Placental epithelial cell (primary cell): Measurements from ENCODE around the gene PRIM1. TPM values are rescaled to one million over a fixed set of nuclear protein-coding genes. Genes with fewer than 3 reads are reported as not detected.

ENCODE experiments used
- total RNA-seq: library from RNA; depleted of rRNA; stranded (reverse); fragments of >200 nt; gene quantifications from 2 replicates; pipeline ENCODE4 v1.2.3, GENCODE V29; 2012

The PRIM1 gene
- total RNA-seq = 8.1 and 8.2 TPM in 2 replicates

GRCh38 chr12:56751712-56752598 lies at the start of gene PRIM1:
TSS of gene PRIM1 (minus strand) at chr12:56752323. CDS start at chr12:56752298, 25 bp downstream.

DNA sequence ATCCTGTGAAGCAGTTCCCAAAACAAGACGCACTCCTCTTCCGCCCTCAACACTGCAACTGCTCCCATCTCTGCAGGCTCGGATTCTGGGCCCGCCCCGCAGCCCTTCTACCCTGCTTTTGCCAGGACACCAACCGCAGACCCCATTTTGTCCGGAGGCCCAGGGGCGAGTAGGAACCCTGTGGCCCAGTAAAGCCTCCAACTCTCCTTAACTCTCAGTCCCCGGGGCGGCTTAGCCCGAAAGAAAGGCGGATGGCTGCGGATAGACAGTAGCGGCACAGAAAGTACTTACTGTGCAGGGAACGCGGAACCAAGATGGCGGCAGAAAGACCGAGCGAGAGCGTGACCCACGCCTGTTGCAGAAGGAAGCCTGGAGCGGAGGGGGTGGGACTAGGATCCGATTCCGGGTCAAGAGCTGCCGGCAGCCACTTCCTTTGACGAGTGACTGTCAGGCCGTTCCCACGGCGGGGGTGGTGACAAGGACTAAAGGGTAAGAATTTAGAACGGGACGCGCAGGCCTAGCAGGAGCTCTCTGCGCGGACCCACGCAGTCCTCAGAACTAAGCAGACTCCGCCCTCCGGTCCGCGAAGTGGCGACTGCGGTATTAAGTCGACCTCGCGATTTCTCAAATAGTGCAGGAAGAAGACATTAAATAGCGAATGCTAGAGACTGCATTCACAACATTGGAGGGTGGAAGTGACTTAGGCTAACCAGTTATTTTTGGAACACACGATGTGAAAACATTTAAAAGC lies 27.0 kb downstream of the PRIM1 start, which contains the start of gene NACA:
NACA (minus strand) TSS at position 328 of the 751 bp plus-strand sequence. CDS start 778 bp downstream, outside the sequence.

DNA sequence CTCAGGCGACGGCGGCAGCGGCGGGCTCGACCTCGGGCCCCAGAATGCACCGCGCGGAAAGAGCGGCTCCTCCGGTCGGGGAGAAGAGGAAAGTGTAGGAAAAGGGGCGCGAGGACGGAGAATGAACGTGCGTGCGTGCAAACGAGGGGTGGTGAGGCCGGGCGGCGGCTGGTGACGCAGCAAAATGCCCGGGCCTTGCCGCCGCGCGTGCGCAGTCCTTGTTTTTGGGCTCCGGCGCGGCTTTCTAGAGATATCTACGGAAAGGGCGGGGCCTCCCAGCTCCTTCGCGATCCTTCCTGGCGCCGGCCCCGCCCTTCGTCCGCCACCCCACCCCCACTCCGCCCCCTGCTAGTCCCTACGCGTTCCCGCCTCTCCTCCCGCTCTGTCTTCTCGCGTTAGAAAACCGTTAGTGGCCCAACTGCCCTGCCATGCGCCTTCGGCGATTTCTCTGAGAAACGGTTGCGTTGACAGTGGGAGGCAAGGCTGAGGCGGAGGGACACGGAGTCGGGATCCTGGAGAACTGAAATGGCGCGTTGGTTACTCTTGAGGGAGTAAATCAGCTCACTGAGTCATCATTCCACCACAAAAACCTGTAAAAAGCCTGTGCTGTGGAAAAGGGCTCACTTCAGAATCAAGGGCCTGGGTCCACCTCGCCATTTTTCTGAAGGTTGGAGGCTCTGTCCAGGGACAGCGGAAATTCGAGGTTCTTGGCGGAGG lies 63.8 kb downstream of the PRIM1 start, which contains the start of gene PTGES3:
PTGES3 (minus strand) TSS at position 156 of the 717 bp plus-strand sequence. CDS start 285 bp downstream, outside the sequence.

Other genes starting within 250 kb of the PRIM1 start
- 20.4 and 34.3 TPM in 2 replicates for gene RBMS2, start 230.5 kb downstream of the PRIM1 start, total RNA-seq
- 48.0 and 58.9 TPM in 2 replicates for gene BAZ2A, start 122.0 kb downstream of the PRIM1 start, total RNA-seq
- 303 and 479 TPM in 2 replicates for gene ATP5F1B, start 106.3 kb downstream of the PRIM1 start, total RNA-seq
- gene PTGES3, start 64.0 kb downstream of the PRIM1 start, total RNA-seq = 58.5 and 72.6 TPM in 2 replicates
- gene NACA, start 27.0 kb downstream of the PRIM1 start, total RNA-seq = 677 and 833 TPM in 2 replicates
- gene HSD17B6, start 11.0 kb upstream of the PRIM1 start, total RNA-seq = 0.76 and 1.2 TPM in 2 replicates
- gene SDR9C7, start 182.1 kb upstream of the PRIM1 start, total RNA-seq = under 0.01 TPM in 1 of 2 replicates, not detected in the other
- gene RDH16, start 205.3 kb upstream of the PRIM1 start, total RNA-seq = 0.39 and 0.43 TPM in 2 replicates